Iris pigment epithelial cell (primary cell): ENCODE measurements around the gene DTHD1.
A peak's percentile ranks its signal among the peaks of the same experiment; 100 is the strongest.

ENCODE experiments used
- DNase-seq: peaks from one replicate; pipeline ENCODE4 v3.0.0-alpha.2; 2011; ENCODE audit warnings: low read depth

Gene DTHD1

GRCh38 chr4:36313703-36314102 is 32.3 kb downstream of the DTHD1 start:
- no peak for DNase-seq

GRCh38 chr4:36316607-36317006 is 35.2 kb downstream of the DTHD1 start:
- peak; percentile 5 for DNase-seq

GRCh38 chr4:36317721-36318120 is 36.3 kb downstream of the DTHD1 start:
- no peak for DNase-seq

- DNase-seq: no peak
These were observed 38.9 kb downstream of the DTHD1 start for GRCh38 chr4:36320117-36320896.

DNA sequence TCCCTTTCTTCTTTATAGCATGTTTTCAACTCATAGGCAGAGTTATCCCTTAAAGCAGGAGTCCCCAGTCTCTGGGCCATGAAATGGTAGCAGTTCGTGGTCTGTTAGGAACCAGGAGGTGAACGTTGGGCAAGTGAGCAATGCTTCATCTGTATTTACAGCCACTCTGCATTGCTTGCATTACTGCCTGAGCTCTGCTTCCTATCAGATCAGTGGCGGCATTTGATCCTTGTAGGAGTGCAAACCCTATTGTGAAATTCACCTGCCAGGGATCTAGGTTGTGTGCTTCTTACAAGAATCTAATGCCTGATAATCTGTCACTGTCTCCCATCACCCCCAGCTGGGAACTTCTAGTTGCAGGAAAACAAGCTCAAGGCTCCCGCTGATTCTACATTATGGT is 39.8 kb downstream of the DTHD1 start:
- no peak for DNase-seq

DNA sequence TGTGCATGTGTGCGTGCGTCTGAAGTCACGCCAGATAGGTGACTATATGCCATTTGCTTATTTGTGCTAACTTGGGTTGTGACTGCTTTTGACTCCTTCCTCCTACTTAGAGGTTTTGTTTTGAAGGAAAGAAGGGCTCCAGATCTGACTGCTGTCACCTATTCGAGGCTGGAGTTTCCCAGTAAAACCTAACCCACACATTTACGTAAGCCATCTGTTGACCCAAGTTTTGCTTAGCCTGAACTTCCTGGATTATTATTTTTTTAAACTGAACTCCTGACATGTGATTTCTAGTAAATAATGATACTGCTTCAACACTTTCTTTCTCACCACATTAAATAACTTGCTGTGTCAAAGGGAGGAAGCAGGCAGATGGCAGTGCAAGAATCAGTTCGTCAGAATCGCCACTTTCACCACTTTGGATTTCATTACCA is 41.5 kb downstream of the DTHD1 start:
- DNase-seq: no peak

GRCh38 chr4:36323816-36324419 is 42.5 kb downstream of the DTHD1 start:
- DNase-seq: no peak

DNA sequence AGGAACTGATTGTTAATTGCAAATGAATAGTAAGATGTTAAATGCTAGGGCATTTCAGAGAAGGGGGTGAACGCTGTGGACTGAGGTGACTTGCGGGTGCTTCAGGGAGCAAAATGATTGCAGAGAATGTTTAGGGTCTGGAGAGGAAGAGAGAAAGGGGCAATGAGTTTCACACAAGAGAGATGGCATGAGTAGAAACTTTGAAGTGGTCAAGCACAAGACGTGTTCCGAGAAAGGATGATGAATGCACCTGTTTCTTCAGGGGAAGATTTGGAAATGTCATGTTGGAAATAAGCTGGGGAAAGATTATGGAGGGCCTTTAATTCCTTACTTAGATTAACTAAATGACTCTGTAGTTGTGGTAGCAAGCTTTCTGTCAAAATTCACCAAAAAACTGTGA is 43.4 kb downstream of the DTHD1 start:
- DNase-seq: no peak

DNA sequence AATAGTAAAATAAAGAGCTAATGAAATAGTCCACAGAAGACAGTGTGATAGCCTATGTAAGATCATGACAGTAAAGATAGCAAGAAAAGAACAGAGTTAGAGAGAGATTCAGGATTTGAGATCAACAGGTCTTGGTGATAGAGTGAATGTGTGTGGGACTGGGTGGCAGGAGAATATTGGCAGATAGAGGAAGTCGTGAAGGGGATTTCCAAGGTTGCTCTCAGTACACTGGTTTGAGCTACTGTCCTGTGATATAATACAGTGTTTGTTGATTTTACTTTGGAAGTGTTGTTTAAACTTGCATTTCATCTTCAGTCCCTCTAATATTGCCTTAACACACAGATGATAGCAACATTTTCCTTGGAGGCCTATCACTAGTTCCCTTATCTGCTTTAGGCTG is 44.1 kb downstream of the DTHD1 start:
- DNase-seq: no peak

DNA sequence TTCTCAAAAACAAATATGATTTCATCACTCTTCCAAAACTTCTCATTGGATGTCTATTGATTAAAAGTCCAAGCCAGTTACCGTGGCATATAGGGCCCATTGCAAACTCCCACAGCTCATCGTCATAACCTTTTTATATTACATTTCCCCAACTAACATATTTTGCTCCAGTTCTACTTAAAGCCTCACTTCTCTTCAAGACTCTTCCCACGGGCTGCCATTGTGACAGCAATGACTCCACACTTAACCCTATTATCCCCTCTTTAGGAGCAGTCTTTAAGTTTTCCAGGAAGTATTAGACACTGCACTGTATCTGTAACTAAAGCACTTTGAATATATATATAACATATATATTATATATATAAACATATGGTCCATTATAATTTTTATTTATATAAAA is 44.5 kb downstream of the DTHD1 start:
- DNase-seq: no peak

DNA sequence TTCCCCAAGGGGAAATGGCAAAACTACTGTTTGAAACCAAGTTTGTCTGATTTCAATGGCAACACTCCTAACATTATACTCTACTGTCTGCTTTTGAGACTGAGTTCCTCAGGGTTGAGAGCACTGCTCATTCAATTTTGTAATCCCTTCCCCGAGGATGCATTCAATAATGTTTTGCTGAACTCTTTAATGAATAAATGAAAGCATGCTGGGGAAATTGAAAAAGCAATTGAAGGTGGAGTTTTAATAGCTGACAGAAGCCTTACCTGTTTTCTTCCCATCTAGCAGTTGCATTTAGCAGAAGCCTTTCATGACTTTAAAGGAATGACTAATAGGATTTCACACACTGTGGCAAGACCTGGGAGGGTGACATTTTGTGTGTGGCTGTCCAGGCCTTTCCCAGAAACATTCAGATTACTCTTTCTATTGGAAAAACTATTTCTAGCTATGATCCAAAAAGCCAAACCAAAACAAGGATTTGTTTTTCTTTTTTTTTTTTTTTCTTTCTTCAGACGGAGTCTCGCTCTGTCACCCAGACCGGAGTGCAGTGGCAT is 45.1 kb downstream of the DTHD1 start:
- DNase-seq: no peak

- no peak for DNase-seq
These were observed 46.0 kb downstream of the DTHD1 start for GRCh38 chr4:36327400-36327799.

GRCh38 chr4:36328130-36328529 is 46.7 kb downstream of the DTHD1 start:
- no peak for DNase-seq

GRCh38 chr4:36329228-36329627 is 47.8 kb downstream of the DTHD1 start:
- no peak for DNase-seq

DNA sequence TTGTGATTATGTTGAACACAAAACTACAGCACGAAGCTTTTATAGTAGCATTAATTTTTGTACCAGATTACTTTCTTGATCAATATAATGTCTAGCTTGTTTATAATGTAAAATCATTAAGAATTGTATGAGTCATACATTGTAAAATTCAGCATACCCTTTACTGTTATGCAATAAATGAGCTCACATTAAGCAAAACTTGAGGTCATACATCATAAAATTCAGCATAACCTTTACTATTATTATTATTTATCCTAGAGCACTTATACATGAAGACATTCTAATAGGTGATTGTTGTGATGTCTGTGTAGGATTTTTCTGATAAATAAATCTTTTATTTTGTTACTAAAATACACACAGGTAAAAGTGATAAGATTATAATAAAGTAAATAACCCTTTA is 49.4 kb downstream of the DTHD1 start:
- DNase-seq: no peak

GRCh38 chr4:36332023-36332781 is 50.8 kb downstream of the DTHD1 start:
- DNase-seq: no peak

DNA sequence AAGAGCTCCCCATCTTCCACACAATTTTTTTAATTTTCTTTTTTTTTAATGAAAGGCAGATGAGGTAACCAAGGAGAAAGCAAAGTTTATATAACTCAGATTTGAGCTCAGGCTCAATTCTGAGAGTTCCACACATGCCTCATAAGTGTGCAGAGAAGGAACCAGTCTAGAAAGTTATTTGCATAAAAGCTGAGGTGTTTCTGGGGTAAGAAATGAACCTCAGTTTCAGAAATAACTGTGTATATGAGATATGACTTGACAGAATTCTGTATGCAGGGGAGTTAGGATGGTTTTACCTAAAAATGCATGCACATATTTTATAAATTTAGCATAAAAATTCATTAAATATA is 51.3 kb downstream of the DTHD1 start:
- no peak for DNase-seq

- no peak for DNase-seq
These were observed 52.0 kb downstream of the DTHD1 start for GRCh38 chr4:36333303-36333877.

- no peak for DNase-seq
These were observed 56.3 kb downstream of the DTHD1 start for GRCh38 chr4:36337665-36338185.

DNA sequence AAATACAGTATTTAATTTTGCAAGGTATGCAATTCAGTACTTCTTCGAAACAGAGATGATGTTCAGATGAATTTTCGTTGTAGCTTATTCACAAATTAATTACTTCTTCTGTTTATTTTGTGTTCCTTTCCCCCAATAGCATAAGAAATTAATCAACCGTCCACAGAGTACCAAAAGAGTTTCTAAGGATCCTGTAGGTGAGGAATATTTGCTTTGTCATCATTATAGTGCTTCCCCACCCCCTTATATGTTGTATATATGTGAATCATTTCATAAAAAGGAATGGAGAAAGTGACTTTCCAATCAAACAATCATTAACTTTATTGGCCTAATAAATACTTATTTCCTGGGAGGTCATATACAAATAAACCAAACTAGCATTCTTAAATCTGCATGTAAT is 57.6 kb downstream of the DTHD1 start:
- DNase-seq: no peak

DNA sequence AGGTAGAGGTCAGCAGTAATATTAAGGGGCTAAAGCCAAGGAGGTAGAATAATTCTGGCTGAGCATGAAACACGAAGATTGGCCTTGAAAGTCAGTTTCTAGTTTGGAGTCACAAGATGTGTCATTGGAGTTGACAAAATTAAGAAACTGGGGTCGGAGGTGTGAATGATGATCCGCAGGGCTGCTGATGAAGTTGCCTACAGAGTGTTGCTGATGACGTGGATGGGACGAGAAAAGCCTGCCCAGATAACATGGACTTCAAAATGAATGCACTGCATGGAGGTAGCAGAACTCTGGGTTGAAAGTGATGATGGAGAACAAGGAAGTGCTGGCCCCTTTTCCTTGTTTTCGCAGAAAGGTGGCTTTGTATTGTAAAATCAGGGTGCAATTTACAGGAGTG is 60.5 kb downstream of the DTHD1 start:
- no peak for DNase-seq

GRCh38 chr4:36343501-36344175 is 62.2 kb downstream of the DTHD1 start:
- DNase-seq: no peak
